Loucy (cell line): Measurements from ENCODE around the gene CYP4F3.

Experiments used
- H2AFZ ChIP-seq: fragments of 200-600 bp; sonication (generic); 2 replicates; pipeline ENCODE4 v1.6.0; 2016; ENCODE audit warnings: antibody characterized with exemption, mild to moderate bottlenecking, low read length, moderate library complexity
- H3F3A ChIP-seq: fragments of 200-600 bp; 2 replicates; pipeline ENCODE4 v1.6.0; 2016; ENCODE audit warnings: antibody characterized with exemption, low read depth, mild to moderate bottlenecking
- H3K27me3 ChIP-seq: fragments of 200-600 bp; sonication (generic); 2 replicates; pipeline ENCODE4 v1.6.1; 2014; ENCODE audit warnings: low read length, mild to moderate bottlenecking; ENCODE audit not compliant: insufficient read depth, poor library complexity, severe bottlenecking
- H3K36me3 ChIP-seq: fragments of 200-600 bp; sonication (generic); 2 replicates; pipeline ENCODE4 v1.6.1; 2016; ENCODE audit warnings: low read length; ENCODE audit not compliant: insufficient read depth
- H3K4me1 ChIP-seq: fragments of 200-600 bp; sonication (generic); 2 replicates; pipeline ENCODE4 v1.5.1; 2014; ENCODE audit warnings: low read length, mild to moderate bottlenecking; ENCODE audit not compliant: insufficient read depth, poor library complexity, severe bottlenecking
- H3K4me2 ChIP-seq: fragments of 200-600 bp; sonication (generic); 2 replicates; pipeline ENCODE4 v1.6.0; 2014; ENCODE audit warnings: antibody characterized with exemption, low read length, low read depth, mild to moderate bottlenecking; ENCODE audit not compliant: poor library complexity, severe bottlenecking
- H3K4me3 ChIP-seq: fragments of 200-600 bp; sonication (generic); 2 replicates; pipeline ENCODE4 v1.5.1; 2014; ENCODE audit warnings: low read length, mild to moderate bottlenecking, mixed read lengths; ENCODE audit not compliant: poor library complexity, severe bottlenecking
- H3K79me2 ChIP-seq: fragments of 200-600 bp; sonication (generic); 2 replicates; pipeline ENCODE4 v1.6.1; 2014; ENCODE audit warnings: low read length; ENCODE audit not compliant: insufficient read depth
- H3K9ac ChIP-seq: fragments of 200-600 bp; sonication (generic); 2 replicates; pipeline ENCODE4 v1.6.0; 2014; ENCODE audit warnings: mild to moderate bottlenecking, low read depth, low read length, moderate library complexity; ENCODE audit not compliant: poor library complexity, severe bottlenecking
- H3K9me2 ChIP-seq: fragments of 200-600 bp; sonication (generic); replicated peaks from 2 replicates; pipeline ENCODE4 v1.6.1; 2016; ENCODE audit warnings: low read depth, low read length, mixed read lengths
- H3K9me3 ChIP-seq: fragments of 200-600 bp; sonication (generic); 2 replicates; pipeline ENCODE4 v1.6.1; 2014; ENCODE audit warnings: mild to moderate bottlenecking, antibody characterized with exemption, low read length, low read depth; ENCODE audit not compliant: insufficient read depth
- H4K20me1 ChIP-seq: fragments of 200-600 bp; sonication (generic); 2 replicates; pipeline ENCODE4 v1.6.0; 2014; ENCODE audit warnings: antibody characterized with exemption, low read length, mild to moderate bottlenecking; ENCODE audit not compliant: insufficient read depth, poor library complexity, severe bottlenecking
- CTCF ChIP-seq: fragments of 200-600 bp; sonication (generic); conservative IDR thresholded peaks from 2 replicates; pipeline ENCODE4 v1.5.1; 2014; ENCODE audit warnings: mild to moderate bottlenecking, antibody characterized with exemption, low read length
- EZH2phosphoT487 ChIP-seq: fragments of 200-600 bp; IDR thresholded peaks from 2 replicates; pipeline ENCODE4 v1.6.1; 2018; ENCODE audit warnings: antibody characterized with exemption, mild to moderate bottlenecking, moderate library complexity, borderline replicate concordance

The CYP4F3 gene

GRCh38 chr19:15641901-15642491 is 1.3 kb downstream of the CYP4F3 start:
- H3K9ac ChIP-seq, result no peak overlapping the region
- no peaks in the 10 kb centered on the region for H3K9me2 ChIP-seq
- no peaks in the 10 kb centered on the region for H3K79me2 ChIP-seq
- TF ChIP-seq CTCF, result no peak
- TF ChIP-seq EZH2phosphoT487, result no peak
- H3K9me3 ChIP-seq, result no peaks in the 10 kb centered on the region
- H4K20me1 ChIP-seq, result no peaks in the 10 kb centered on the region
- H3K4me3 ChIP-seq, result no peak overlapping the region
- no peak overlapping the region for H2AFZ ChIP-seq
- no peaks in the 10 kb centered on the region for H3K36me3 ChIP-seq
- H3K4me2 ChIP-seq, result no peak overlapping the region
- no peaks in the 10 kb centered on the region for H3K4me1 ChIP-seq
- no peaks in the 10 kb centered on the region for H3F3A ChIP-seq
- H3K27me3 ChIP-seq, result no peaks in the 10 kb centered on the region

DNA sequence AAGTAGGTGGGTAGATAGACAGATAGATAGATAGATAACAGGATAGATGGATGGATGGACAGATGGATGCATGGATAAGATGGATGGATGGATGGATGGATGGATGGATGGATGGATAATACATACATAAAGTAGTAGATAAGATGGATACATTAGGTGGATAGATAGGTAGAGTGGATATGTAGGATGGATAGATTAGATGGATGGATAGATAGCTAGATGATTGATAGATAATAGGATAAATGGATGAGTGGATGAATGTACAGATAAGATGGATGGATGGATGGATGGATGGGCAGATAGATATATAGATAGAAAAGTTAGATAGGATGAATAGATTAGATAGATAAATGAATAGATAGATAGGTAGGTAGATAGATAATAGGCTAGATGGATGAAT is 2.1 kb downstream of the CYP4F3 start:
- H3K4me3 ChIP-seq, result no peak overlapping the region
- no peak for TF ChIP-seq CTCF
- TF ChIP-seq EZH2phosphoT487, result no peak
- H3K27me3 ChIP-seq, result no peaks in the 10 kb centered on the region
- H2AFZ ChIP-seq, result no peak overlapping the region
- no peaks in the 10 kb centered on the region for H3K9me2 ChIP-seq
- no peaks in the 10 kb centered on the region for H3K79me2 ChIP-seq
- H3K4me2 ChIP-seq, result no peak overlapping the region
- no peak overlapping the region for H3K9ac ChIP-seq
- no peaks in the 10 kb centered on the region for H3F3A ChIP-seq
- H3K4me1 ChIP-seq, result no peaks in the 10 kb centered on the region
- no peaks in the 10 kb centered on the region for H4K20me1 ChIP-seq
- no peaks in the 10 kb centered on the region for H3K36me3 ChIP-seq
- H3K9me3 ChIP-seq, result no peaks in the 10 kb centered on the region

GRCh38 chr19:15643387-15643786 is 2.7 kb downstream of the CYP4F3 start:
- Histone ChIP-seq H3K4me3 (no peak overlapping the region), H3K27me3 (no peaks in the 10 kb centered on the region), H3K9me3 (no peaks in the 10 kb centered on the region), H3K9me2 (no peaks in the 10 kb centered on the region), H3K4me1 (no peaks in the 10 kb centered on the region), H3K79me2 (no peaks in the 10 kb centered on the region), H3F3A (no peaks in the 10 kb centered on the region), H4K20me1 (no peaks in the 10 kb centered on the region), H3K9ac (no peak overlapping the region), H3K4me2 (no peak overlapping the region), H2AFZ (no peak overlapping the region), H3K36me3 (no peaks in the 10 kb centered on the region)
- TF ChIP-seq CTCF (no peak), EZH2phosphoT487 (no peak)
